ENCODE results near the gene GPR155. TPM values are rescaled to one million over a fixed set of nuclear protein-coding genes. Genes with fewer than 3 reads are reported as not detected.

GPR155 gene
- total RNA-seq, 1 experiment from 2014 or later: 2.1 TPM

GRCh38 chr2:174465327-174465726, 21.5 kb downstream of the GPR155 start:
- BruUV-seq (replicated peaks): no TSS peak
- no peak overlapping the region for H3K4me3 Mint-ChIP-seq (ENCODE audit: low read depth, unreplicated experiment)
- no peak overlapping the region for H3K27ac Mint-ChIP-seq (ENCODE audit: unreplicated experiment)
- H3K36me3 Mint-ChIP-seq (ENCODE audit: insufficient read depth, unreplicated experiment): no peaks in the 10 kb centered on the region
- no peak for TF ChIP-seq CTCF (IDR thresholded peaks at IDR 0.05; ENCODE audit: unreplicated experiment)
- no peak for DNase-seq
- CTCF ChIA-PET: no interaction called here
- H3K27me3 Mint-ChIP-seq (ENCODE audit: unreplicated experiment): no peaks in the 10 kb centered on the region
- H3K4me1 Mint-ChIP-seq (ENCODE audit: low read depth, unreplicated experiment): no peaks in the 10 kb centered on the region
- intact Hi-C loops (cut with micrococcal nuclease; ENCODE audit: unreplicated experiment): no loop called here
- no peaks in the 10 kb centered on the region for H3K9me3 Mint-ChIP-seq (ENCODE audit: low read depth, unreplicated experiment)

GRCh38 chr2:174461221-174461620, 25.6 kb downstream of the GPR155 start:
- Mint-ChIP-seq H3K36me3 (ENCODE audit: insufficient read depth, unreplicated experiment) (no peaks in the 10 kb centered on the region), H3K9me3 (ENCODE audit: low read depth, unreplicated experiment) (no peaks in the 10 kb centered on the region), H3K4me3 (ENCODE audit: low read depth, unreplicated experiment) (no peak overlapping the region), H3K4me1 (ENCODE audit: low read depth, unreplicated experiment) (no peaks in the 10 kb centered on the region), H3K27me3 (ENCODE audit: unreplicated experiment) (no peaks in the 10 kb centered on the region), H3K27ac (ENCODE audit: unreplicated experiment) (no peak overlapping the region)
- CTCF ChIA-PET: interaction anchor here (2.7 kb wide), 1 partner anchor 142 kb away, joined by 13 read pairs; no protein-coding TSS in a partner anchor
- no peak for TF ChIP-seq CTCF (IDR thresholded peaks at IDR 0.05; ENCODE audit: unreplicated experiment)
- no TSS peak for BruUV-seq (replicated peaks)
- intact Hi-C loops (cut with micrococcal nuclease; ENCODE audit: unreplicated experiment): no loop called here
- no peak for DNase-seq

GRCh38 chr2:174454566-174454965, 32.3 kb downstream of the GPR155 start:
- intact Hi-C loops (cut with micrococcal nuclease; ENCODE audit: unreplicated experiment): no loop called here
- CTCF ChIA-PET: interaction anchor here (0.6 kb wide), 1 partner anchor 9 kb away, joined by 5 read pairs; no protein-coding TSS in a partner anchor
- Mint-ChIP-seq H3K27me3 (ENCODE audit: unreplicated experiment) (no peaks in the 10 kb centered on the region), H3K36me3 (ENCODE audit: insufficient read depth, unreplicated experiment) (no peaks in the 10 kb centered on the region), H3K4me3 (ENCODE audit: low read depth, unreplicated experiment) (no peak overlapping the region), H3K27ac (ENCODE audit: unreplicated experiment) (no peak overlapping the region), H3K9me3 (ENCODE audit: low read depth, unreplicated experiment) (no peaks in the 10 kb centered on the region), H3K4me1 (ENCODE audit: low read depth, unreplicated experiment) (no peaks in the 10 kb centered on the region)
- no TSS peak for BruUV-seq (replicated peaks)
- TF ChIP-seq CTCF (IDR thresholded peaks at IDR 0.05; ENCODE audit: unreplicated experiment): no peak
- DNase-seq: no peak

GRCh38 chr2:174450021-174450816, 36.6 kb downstream of the GPR155 start:
- Mint-ChIP-seq H3K4me1 (ENCODE audit: low read depth, unreplicated experiment) (no peaks in the 10 kb centered on the region), H3K36me3 (ENCODE audit: insufficient read depth, unreplicated experiment) (no peaks in the 10 kb centered on the region), H3K4me3 (ENCODE audit: low read depth, unreplicated experiment) (no peak overlapping the region), H3K9me3 (ENCODE audit: low read depth, unreplicated experiment) (no peaks in the 10 kb centered on the region), H3K27me3 (ENCODE audit: unreplicated experiment) (no peaks in the 10 kb centered on the region), H3K27ac (ENCODE audit: unreplicated experiment) (no peak overlapping the region)
- intact Hi-C loops (cut with micrococcal nuclease; ENCODE audit: unreplicated experiment): no loop called here
- no peak for TF ChIP-seq CTCF (IDR thresholded peaks at IDR 0.05; ENCODE audit: unreplicated experiment)
- CTCF ChIA-PET: no interaction called here
- no TSS peak for BruUV-seq (replicated peaks)
- DNase-seq: no peak

Measured in Calu3 (cell line).